ENCODE measurements around the gene SUPT6H.

The SUPT6H gene

DNA sequence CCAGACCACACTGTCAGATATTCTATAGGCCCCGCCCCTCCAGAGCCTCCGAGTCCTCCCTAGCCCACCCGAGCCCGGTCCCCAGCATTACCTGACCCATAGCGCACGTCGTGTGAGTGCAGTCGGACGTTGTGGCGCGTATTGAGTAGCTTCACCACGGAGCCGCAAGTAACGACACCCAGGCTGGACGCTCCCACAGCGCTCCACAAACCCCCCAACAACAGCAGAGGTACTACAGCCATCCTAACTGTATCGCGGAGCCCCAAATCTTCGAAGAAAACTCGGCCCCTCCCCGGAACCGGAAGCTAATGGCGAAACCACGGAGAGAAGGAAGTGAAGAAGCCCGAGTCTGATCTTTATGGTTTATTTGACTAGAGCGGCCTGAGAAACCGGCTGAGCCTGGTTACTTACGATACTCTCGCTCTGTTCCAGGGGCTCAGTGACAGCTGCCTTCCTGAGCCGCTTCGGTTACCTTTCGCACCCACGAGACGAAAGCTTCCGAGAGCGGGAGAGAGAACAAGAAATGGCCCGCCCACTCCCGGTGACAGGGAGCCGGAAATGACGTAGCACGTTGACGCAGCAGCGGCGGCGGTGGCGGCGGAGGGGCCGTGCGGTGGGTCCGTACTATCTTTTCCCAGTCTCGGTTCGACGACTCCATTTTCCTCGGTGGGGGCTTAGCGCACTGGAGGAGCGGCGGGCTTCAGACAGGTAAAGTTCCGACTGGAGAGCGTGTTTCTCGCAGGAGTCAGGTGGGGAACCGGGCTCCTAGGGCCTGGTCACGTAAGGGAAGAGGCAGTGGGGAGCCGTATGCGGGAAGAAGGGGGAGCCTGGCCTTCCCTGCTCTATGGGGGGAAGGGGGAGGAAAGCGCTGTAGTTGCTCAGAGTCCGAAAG, at the start of gene SUPT6H, which contains the start of gene SDF2:
TSS of gene SUPT6H (plus strand) at position 571 of the 892 bp plus-strand sequence. CDS start 11,197 bp downstream, outside the sequence.
TSS of gene SDF2 (minus strand) at position 272 of the 892 bp plus-strand sequence. CDS start at position 242, 30 bp downstream.
- peak within 1 kb of the TSS; percentile 98 for H3K4me3 ChIP-seq (ENCODE audit: low read length)
- H3K9ac ChIP-seq (ENCODE audit: low read length) = peak within 1 kb of the TSS; percentile 96
- DNase-seq (ENCODE audit: low read depth) = peak; percentile 97
- H3K36me3 ChIP-seq (ENCODE audit: control insufficient read depth, insufficient read depth, low read length, severe bottlenecking) = peaks cover 11% of the 10 kb centered on the region
- no peaks in the 10 kb centered on the region for H3K9me3 ChIP-seq (ENCODE audit: control insufficient read depth, low read length)
- peaks cover 28% of the 10 kb centered on the region for H3K4me1 ChIP-seq (ENCODE audit: control insufficient read depth, insufficient read depth, low read length)
- no peaks in the 10 kb centered on the region for H3K27me3 ChIP-seq (replicated peaks; ENCODE audit: control insufficient read depth, insufficient read depth, low read length)

DNA sequence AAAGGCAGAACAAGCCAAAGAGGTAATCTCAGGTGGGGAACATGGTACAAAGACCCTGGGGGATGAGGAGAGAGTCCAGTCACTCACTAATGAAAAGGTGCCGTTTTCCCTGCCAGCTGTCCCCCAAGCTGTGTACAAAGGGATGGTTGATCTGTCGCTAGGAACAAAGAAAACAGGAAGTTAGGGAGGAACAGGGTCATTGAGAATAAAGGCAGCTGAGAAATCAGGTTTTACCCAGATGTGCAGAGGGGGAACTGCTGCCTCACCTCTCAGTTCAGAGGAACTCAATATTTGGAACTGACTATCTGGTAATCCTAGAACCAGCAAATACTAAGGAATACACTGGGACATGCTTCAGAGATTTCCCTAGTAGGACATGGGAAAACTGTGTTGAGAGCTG, 49.5 kb upstream of the SUPT6H start:
- Histone ChIP-seq H3K9ac (ENCODE audit: low read length) (no peak overlapping the region), H3K36me3 (ENCODE audit: control insufficient read depth, insufficient read depth, low read length, severe bottlenecking) (peaks cover 47% of the 10 kb centered on the region), H3K27me3 (replicated peaks; ENCODE audit: control insufficient read depth, insufficient read depth, low read length) (no peaks in the 10 kb centered on the region), H3K9me3 (ENCODE audit: control insufficient read depth, low read length) (no peaks in the 10 kb centered on the region), H3K4me3 (ENCODE audit: low read length) (no peak overlapping the region), H3K4me1 (ENCODE audit: control insufficient read depth, insufficient read depth, low read length) (peaks cover 3% of the 10 kb centered on the region)
- DNase-seq (ENCODE audit: low read depth) = no peak

DNA sequence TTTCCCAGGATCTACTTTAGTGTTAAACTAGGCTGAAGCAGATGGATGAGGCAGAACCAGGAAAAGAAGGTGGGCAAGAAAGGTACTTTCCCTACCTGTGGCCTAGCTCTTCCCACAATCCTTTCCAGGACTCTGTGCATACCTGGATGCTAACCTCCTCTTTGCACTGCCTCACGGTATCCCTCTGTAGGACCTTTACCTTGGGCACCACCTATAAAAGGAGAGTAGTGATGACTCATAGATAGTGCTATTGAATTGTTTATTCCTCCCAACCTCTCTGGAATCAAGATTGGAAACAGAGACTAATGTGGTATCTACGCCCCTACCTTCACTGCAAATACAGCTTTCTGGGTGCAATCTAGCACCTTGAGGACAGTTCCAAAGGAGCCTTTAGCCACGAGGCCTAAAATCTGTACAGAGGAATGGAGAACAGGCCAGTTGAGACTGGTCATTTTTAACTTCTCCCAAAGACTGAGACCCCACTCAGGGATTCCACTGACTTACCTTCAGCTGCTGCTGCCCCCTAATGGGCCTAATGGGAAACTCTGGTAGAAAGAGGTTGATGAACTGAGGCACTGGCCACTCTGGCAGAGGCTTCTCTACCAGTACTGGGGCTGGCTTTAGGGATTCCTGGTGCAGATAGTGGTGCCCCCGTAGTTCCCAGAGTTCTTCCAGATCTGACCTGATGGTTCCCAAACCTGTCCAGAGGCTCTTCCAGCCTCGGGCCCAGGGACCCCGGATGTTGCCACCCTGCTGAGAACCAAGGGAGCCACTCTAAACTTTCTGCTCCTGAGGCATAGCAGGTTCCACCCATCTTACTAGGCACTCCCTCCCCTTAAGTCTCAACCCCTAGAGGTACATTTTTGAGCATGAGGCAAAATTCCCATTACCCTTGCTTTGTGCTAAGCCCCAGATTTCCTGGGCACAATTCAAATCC, 48.8 kb upstream of the SUPT6H start:
- no peak overlapping the region for H3K4me3 ChIP-seq (ENCODE audit: low read length)
- no peaks in the 10 kb centered on the region for H3K9me3 ChIP-seq (ENCODE audit: control insufficient read depth, low read length)
- H3K27me3 ChIP-seq (replicated peaks; ENCODE audit: control insufficient read depth, insufficient read depth, low read length) = no peaks in the 10 kb centered on the region
- no peak overlapping the region for H3K9ac ChIP-seq (ENCODE audit: low read length)
- H3K4me1 ChIP-seq (ENCODE audit: control insufficient read depth, insufficient read depth, low read length) = peaks cover 3% of the 10 kb centered on the region
- H3K36me3 ChIP-seq (ENCODE audit: control insufficient read depth, insufficient read depth, low read length, severe bottlenecking) = peaks cover 53% of the 10 kb centered on the region
- peak; percentile 64 for DNase-seq (ENCODE audit: low read depth)

DNA sequence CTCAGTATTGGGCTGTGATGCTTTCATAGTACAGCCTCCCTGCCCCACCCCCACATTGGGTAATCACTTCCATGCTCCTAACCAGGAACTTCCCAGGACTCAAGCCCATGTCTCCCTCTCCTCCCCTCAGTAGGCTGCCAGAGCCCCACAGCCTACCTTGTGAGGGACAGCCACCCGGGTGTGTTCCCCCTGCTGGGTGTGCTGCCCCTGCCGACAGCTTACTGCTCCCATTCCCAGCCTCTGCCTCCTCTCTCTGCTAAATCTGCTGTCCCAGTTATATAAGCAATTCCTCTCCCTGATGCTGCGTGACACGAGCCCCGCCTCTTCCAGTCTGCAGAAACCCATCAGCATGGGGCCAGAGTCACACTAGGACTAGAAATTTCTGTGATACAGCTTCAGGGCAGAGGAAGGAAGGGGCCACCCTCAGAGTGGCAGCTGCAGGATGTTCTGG, 48.0 kb upstream of the SUPT6H start, which contains the start of gene RSKR:
TSS of gene RSKR (minus strand) at position 255 of the 451 bp plus-strand sequence. CDS start at position 231, 24 bp downstream.
- Histone ChIP-seq H3K36me3 (ENCODE audit: control insufficient read depth, insufficient read depth, low read length, severe bottlenecking) (peaks cover 60% of the 10 kb centered on the region), H3K27me3 (replicated peaks; ENCODE audit: control insufficient read depth, insufficient read depth, low read length) (no peaks in the 10 kb centered on the region), H3K9ac (ENCODE audit: low read length) (no peak within 1 kb of the TSS), H3K4me1 (ENCODE audit: control insufficient read depth, insufficient read depth, low read length) (peaks cover 3% of the 10 kb centered on the region), H3K4me3 (ENCODE audit: low read length) (no peak within 1 kb of the TSS), H3K9me3 (ENCODE audit: control insufficient read depth, low read length) (no peaks in the 10 kb centered on the region)
- peak; percentile 4 for DNase-seq (ENCODE audit: low read depth)

DNA sequence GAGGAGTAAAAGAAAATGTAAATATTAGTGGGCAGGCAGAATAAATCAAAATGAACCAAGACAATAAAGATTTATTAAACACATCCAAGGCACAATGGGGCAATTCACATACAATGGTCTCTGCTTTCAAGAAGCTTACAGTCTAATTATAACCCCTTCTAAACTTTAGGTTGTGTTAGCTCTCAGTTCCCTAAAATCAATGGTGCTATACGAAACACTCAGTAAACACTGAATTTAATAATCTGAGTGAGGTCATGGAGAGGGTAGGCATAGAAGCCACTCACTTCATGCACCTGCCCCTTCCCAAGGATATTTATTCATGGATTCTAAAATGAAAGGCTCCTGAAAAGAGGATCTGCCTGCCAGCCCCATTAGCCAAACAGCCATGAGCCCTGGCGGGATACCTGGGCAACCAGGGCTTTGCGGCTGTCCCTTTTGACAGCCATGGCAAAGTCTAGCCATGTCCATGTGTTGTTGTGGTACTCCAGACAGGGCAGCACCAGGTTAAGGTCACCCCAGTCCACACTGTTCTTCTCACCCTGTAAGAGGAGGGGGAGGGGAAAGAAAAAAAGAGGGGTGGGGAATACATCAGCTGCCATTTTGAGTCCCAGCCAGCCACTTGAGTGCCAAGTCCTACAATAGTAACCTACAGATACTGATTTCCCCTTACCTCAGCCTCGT, 46.6 kb upstream of the SUPT6H start:
- H3K4me1 ChIP-seq (ENCODE audit: control insufficient read depth, insufficient read depth, low read length) = peaks cover 1% of the 10 kb centered on the region
- no peaks in the 10 kb centered on the region for H3K27me3 ChIP-seq (replicated peaks; ENCODE audit: control insufficient read depth, insufficient read depth, low read length)
- H3K36me3 ChIP-seq (ENCODE audit: control insufficient read depth, insufficient read depth, low read length, severe bottlenecking) = peaks cover 71% of the 10 kb centered on the region
- H3K4me3 ChIP-seq (ENCODE audit: low read length) = no peak overlapping the region
- no peak for DNase-seq (ENCODE audit: low read depth)
- H3K9me3 ChIP-seq (ENCODE audit: control insufficient read depth, low read length) = no peaks in the 10 kb centered on the region
- no peak overlapping the region for H3K9ac ChIP-seq (ENCODE audit: low read length)

DNA sequence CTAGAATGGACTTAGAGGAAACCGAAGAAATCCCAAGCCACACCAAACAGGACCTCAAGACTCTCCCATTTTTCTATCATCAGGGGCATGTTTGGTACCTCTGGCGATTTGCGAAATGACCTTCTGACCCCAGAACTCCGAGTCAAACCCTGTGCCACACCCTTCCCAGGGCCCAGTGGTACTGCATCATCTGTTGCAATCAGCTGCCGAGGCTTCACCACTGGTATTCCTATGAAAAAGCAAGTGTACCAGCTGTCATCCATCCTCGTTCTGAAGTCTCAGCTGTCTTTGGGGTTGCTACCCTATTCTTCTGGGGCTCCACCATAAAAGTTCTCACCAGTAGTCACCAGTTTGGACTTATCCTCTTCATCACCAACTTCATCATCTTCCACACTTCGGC, 45.7 kb upstream of the SUPT6H start:
- H3K36me3 ChIP-seq (ENCODE audit: control insufficient read depth, insufficient read depth, low read length, severe bottlenecking) = peaks cover 75% of the 10 kb centered on the region
- no peaks in the 10 kb centered on the region for H3K27me3 ChIP-seq (replicated peaks; ENCODE audit: control insufficient read depth, insufficient read depth, low read length)
- H3K9ac ChIP-seq (ENCODE audit: low read length) = no peak overlapping the region
- no peaks in the 10 kb centered on the region for H3K9me3 ChIP-seq (ENCODE audit: control insufficient read depth, low read length)
- no peak for DNase-seq (ENCODE audit: low read depth)
- no peak overlapping the region for H3K4me3 ChIP-seq (ENCODE audit: low read length)
- no peaks in the 10 kb centered on the region for H3K4me1 ChIP-seq (ENCODE audit: control insufficient read depth, insufficient read depth, low read length)

DNA sequence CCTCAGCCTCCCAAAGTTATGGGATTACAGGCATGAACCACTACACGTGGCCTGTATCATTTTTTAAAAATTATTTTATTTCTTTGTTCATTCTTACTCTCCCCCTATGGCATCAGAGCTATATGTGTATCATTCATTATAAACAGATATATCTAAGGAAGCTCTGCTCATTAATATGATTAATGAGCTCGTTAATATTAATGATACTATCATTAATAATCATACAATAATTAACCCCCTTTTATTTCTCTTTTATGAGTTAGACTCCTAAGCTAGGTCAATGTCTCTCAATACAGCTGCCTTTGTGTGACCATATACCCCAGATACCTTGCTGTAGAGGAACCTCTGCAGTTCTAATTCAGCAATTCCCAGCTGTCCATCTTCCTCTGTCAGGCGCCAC, 43.5 kb upstream of the SUPT6H start:
- Histone ChIP-seq H3K9ac (ENCODE audit: low read length) (no peak overlapping the region), H3K4me3 (ENCODE audit: low read length) (no peak overlapping the region), H3K36me3 (ENCODE audit: control insufficient read depth, insufficient read depth, low read length, severe bottlenecking) (peaks cover 92% of the 10 kb centered on the region), H3K27me3 (replicated peaks; ENCODE audit: control insufficient read depth, insufficient read depth, low read length) (no peaks in the 10 kb centered on the region), H3K9me3 (ENCODE audit: control insufficient read depth, low read length) (no peaks in the 10 kb centered on the region), H3K4me1 (ENCODE audit: control insufficient read depth, insufficient read depth, low read length) (no peaks in the 10 kb centered on the region)
- no peak for DNase-seq (ENCODE audit: low read depth)

DNA sequence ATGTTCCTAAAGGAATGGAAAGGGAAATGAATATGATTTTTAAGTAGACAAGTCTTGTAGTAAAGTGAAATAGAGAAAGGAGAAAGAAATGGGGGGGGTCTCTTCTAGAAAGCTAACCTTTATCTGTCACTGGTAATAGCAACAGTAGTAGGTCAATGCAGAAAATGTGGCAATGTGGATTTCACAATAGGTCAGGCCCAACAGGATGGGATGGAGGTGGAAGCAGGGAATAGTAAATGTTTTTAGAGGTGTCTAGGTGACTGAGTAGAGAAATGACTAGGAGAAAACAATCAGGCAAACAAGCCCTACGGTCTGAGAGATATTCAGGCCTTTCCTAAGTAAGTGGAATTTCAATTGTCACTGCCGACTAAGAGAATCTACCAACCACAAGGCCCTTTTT, 42.0 kb upstream of the SUPT6H start:
- H3K9ac ChIP-seq (ENCODE audit: low read length) = no peak overlapping the region
- H3K4me3 ChIP-seq (ENCODE audit: low read length) = no peak overlapping the region
- no peak for DNase-seq (ENCODE audit: low read depth)
- H3K9me3 ChIP-seq (ENCODE audit: control insufficient read depth, low read length) = no peaks in the 10 kb centered on the region
- no peaks in the 10 kb centered on the region for H3K27me3 ChIP-seq (replicated peaks; ENCODE audit: control insufficient read depth, insufficient read depth, low read length)
- no peaks in the 10 kb centered on the region for H3K4me1 ChIP-seq (ENCODE audit: control insufficient read depth, insufficient read depth, low read length)
- H3K36me3 ChIP-seq (ENCODE audit: control insufficient read depth, insufficient read depth, low read length, severe bottlenecking) = peaks cover 98% of the 10 kb centered on the region

DNA sequence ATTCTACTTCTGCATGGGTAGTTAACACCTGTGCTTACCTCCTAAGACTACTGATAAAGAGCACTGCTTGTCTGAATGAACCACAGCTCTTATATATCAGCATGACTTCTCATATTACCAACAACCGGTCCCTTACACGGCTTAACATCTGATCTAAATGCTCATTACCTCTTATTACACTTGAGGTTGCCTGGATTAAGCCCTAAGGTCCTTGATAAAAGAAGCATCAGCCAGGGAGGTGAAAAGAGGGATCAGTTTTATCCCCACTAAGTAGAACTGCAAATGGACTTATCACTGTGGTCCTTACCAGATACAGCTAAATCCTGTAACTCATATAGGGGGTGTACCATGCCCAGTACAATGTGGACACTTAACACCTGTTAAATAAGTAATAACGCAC, 39.8 kb upstream of the SUPT6H start:
- peaks cover 87% of the 10 kb centered on the region for H3K36me3 ChIP-seq (ENCODE audit: control insufficient read depth, insufficient read depth, low read length, severe bottlenecking)

DNA sequence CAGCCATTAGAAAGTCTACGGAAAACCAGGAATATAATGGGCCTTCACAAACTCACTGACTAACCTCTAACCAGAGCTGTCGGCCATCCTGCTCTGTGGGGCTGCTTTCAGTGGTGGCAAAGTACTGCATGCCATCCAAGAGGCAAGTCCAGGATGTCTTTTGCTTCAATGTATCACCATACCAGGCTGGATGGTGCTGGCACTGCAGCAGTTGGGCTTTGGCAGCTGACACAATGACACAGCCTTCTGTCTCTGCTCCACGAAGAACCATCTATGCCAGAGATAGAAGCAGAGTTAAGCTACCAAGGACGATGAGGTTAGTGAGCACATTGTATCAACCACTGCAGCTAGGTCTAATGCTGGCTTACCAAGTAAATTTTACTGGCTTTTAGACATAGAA, 38.3 kb upstream of the SUPT6H start:
- no peak for DNase-seq (ENCODE audit: low read depth)
- Histone ChIP-seq H3K9ac (ENCODE audit: low read length) (no peak overlapping the region), H3K27me3 (replicated peaks; ENCODE audit: control insufficient read depth, insufficient read depth, low read length) (no peaks in the 10 kb centered on the region), H3K4me1 (ENCODE audit: control insufficient read depth, insufficient read depth, low read length) (no peaks in the 10 kb centered on the region), H3K9me3 (ENCODE audit: control insufficient read depth, low read length) (no peaks in the 10 kb centered on the region), H3K36me3 (ENCODE audit: control insufficient read depth, insufficient read depth, low read length, severe bottlenecking) (peaks cover 81% of the 10 kb centered on the region), H3K4me3 (ENCODE audit: low read length) (no peak overlapping the region)

More for the DNA sequence above, 39.8 kb upstream of the SUPT6H start:
- DNase-seq (ENCODE audit: low read depth) = no peak
- no peak overlapping the region for H3K4me3 ChIP-seq (ENCODE audit: low read length)
- H3K4me1 ChIP-seq (ENCODE audit: control insufficient read depth, insufficient read depth, low read length) = no peaks in the 10 kb centered on the region
- H3K27me3 ChIP-seq (replicated peaks; ENCODE audit: control insufficient read depth, insufficient read depth, low read length) = no peaks in the 10 kb centered on the region
- no peaks in the 10 kb centered on the region for H3K9me3 ChIP-seq (ENCODE audit: control insufficient read depth, low read length)
- no peak overlapping the region for H3K9ac ChIP-seq (ENCODE audit: low read length)
